Measurements from ENCODE around the gene STRIP2.

DNA sequence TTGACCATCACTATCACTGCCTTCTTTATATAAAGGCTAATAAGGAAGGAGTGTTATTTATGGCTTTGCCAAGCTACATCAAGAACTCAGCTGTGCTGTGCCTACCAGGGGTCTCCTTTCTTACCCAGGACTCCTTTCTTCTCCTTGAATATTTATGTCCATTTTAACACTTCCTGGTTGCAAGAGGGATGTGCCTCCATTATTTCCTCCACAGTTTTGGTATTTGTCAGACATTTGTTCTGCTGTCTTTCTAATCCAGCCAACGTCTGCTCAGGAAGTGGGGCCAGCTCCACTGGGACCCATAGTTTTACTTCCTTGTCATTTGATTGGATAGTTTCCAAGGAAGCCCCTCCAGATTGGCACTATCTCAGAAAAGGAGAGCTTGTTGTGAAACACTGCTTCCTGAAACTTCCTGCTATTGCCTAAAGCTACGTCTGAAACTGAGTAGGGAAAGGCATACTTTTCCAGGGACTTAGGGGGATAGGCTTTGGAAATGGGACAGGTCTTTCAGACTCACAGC lies 6.6 kb upstream of the STRIP2 start:
- TF ChIP-seq, protein P1, sequence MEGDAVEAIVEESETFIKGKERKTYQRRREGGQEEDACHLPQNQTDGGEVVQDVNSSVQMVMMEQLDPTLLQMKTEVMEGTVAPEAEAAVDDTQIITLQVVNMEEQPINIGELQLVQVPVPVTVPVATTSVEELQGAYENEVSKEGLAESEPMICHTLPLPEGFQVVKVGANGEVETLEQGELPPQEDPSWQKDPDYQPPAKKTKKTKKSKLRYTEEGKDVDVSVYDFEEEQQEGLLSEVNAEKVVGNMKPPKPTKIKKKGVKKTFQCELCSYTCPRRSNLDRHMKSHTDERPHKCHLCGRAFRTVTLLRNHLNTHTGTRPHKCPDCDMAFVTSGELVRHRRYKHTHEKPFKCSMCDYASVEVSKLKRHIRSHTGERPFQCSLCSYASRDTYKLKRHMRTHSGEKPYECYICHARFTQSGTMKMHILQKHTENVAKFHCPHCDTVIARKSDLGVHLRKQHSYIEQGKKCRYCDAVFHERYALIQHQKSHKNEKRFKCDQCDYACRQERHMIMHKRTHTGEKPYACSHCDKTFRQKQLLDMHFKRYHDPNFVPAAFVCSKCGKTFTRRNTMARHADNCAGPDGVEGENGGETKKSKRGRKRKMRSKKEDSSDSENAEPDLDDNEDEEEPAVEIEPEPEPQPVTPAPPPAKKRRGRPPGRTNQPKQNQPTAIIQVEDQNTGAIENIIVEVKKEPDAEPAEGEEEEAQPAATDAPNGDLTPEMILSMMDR (optimal IDR thresholded peaks at IDR 0.05 in 1 of 3, IDR thresholded peaks at IDR 0.05 in 1 of 3, conservative IDR thresholded peaks at IDR 0.05 in 1 of 3; ENCODE audit: extremely low read depth in 1 of 3, insufficient read depth in 2 of 3, low read length in 3 of 3): no peak
- TF ChIP-seq EZH2 (IDR thresholded peaks at IDR 0.05; ENCODE audit: low read length): no peak
